Naive B cell (primary cell): ENCODE data around the gene ADAM22. TPM values are rescaled to one million over a fixed set of nuclear protein-coding genes. Genes with fewer than 3 reads are reported as not detected.
A peak's percentile ranks its signal among the peaks of the same experiment; 100 is the strongest.
"Not testable (repeated sequence)": the region's sequence is repeated elsewhere in the genome, so short reads cannot be mapped to it uniquely, and the experiment has no call there.

Source experiments
- ATAC-seq, 2 donors: fragments of 150-1000 bp; cut with Tn5 transposase; 2 replicates each; pipeline ENCODE4 v1.10.0; 2021; ENCODE audit warnings: low read depth in 2 of 2, mild to moderate bottlenecking in 2 of 2, moderate library complexity in 2 of 2
- DNase-seq: peaks from one replicate; pipeline ENCODE4 v3.0.0; 2022
- H3K27ac Mint-ChIP-seq, 6 donors: one replicate each; pipeline ENCODE4 v1.8.0; 2020 to 2022; ENCODE audit warnings: mild to moderate bottlenecking in 6 of 6, mixed read lengths in 6 of 6, moderate library complexity in 5 of 6, inconsistent platforms in 2 of 6
- H3K27me3 Mint-ChIP-seq, 3 donors: one replicate each; pipeline ENCODE4 v1.8.0; 2021 to 2022; ENCODE audit warnings: mixed read lengths in 3 of 3, mild to moderate bottlenecking in 1 of 3
- H3K36me3 Mint-ChIP-seq, 2 donors: one replicate each; pipeline ENCODE4 v1.8.0; 2020 to 2022; ENCODE audit warnings: mixed read lengths in 2 of 2, inconsistent platforms in 1 of 2, mild to moderate bottlenecking in 1 of 2
- H3K4me1 Mint-ChIP-seq, 3 donors: one replicate each; pipeline ENCODE4 v1.8.0; 2020 to 2022; ENCODE audit warnings: mixed read lengths in 3 of 3, inconsistent platforms in 1 of 3, mild to moderate bottlenecking in 1 of 3, moderate library complexity in 1 of 3
- H3K4me3 Mint-ChIP-seq, 8 donors: one replicate each; pipeline ENCODE4 v1.8.0; 2020 to 2022; ENCODE audit warnings: mild to moderate bottlenecking in 8 of 8, mixed read lengths in 8 of 8, moderate library complexity in 8 of 8, inconsistent platforms in 2 of 8
- H3K9me3 Mint-ChIP-seq, 7 donors: one replicate each; pipeline ENCODE4 v1.8.0; 2020 to 2022; ENCODE audit warnings: mixed read lengths in 7 of 7, mild to moderate bottlenecking in 5 of 7, inconsistent platforms in 2 of 7, moderate library complexity in 1 of 7
- polyA plus RNA-seq, 6 donors: library from polyadenylated mRNA; unstranded; fragments of 300-500 nt; fragmentation: Illumina TruSeq; gene quantifications; one replicate each; pipeline ENCODE4 v1.2.3, GENCODE V29; 2021; ENCODE audit warnings: low read depth in 6 of 6

ADAM22 gene
- polyA plus RNA-seq, 6 donors from 2014 or later: 0.05 to 1.6 (median 0.29) TPM; not detected in 1

DNA sequence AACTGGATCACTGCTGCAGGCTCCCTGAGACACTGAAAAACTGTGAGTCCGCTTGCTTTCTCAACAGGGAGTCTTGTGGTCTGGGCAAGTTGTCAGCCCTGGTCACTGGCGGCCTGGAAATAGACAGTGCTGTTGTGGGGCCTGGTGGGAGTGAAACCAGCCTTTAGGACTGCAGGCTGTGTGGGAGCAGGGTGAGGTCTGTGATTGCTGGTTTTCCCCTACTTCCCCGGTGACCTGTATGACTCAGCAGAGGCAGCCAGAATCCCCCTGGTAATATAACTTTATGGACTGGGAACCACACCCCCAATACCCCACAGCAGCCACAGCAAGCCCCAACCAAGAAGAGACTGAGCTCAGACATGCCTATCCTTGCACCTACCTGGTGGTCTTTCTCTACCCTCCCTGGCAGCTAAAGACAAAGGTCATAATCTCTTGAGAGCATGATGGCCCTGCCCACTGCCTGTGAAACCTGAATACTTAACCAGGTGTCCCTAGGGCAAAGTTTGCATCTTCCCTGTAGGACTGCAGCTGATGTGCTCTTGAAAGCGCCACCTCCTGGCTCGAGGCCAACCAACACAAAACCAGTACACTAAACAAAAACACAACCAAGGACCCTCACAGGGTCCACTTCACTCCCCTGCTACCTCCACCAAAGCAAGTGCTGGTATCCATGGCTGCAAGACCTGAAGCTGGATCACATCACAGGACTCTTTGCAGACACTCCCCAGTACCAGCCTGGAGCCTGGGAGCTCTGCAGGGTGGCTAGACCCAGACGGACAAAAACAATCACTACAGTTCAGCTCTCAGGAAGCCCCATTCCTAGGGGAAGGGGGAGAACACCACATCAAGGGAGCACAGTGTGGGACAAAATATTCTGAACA, 7.2 kb upstream of the ADAM22 start:
- Mint-ChIP-seq H3K9me3 (no peaks in the 10 kb centered on the region), H3K36me3 (no peaks in the 10 kb centered on the region), H3K4me1 (peaks cover 0 to 3% (median 0%) of the 10 kb centered on the region in 3 donors), H3K4me3 (no peak overlapping the region), H3K27ac (peak overlapping the region in 1 of 6 donors; percentile 65), H3K27me3 (peaks cover 0 to 4% (median 0%) of the 10 kb centered on the region in 3 donors)
- DNase-seq (no peak), ATAC-seq (no peak)

DNA sequence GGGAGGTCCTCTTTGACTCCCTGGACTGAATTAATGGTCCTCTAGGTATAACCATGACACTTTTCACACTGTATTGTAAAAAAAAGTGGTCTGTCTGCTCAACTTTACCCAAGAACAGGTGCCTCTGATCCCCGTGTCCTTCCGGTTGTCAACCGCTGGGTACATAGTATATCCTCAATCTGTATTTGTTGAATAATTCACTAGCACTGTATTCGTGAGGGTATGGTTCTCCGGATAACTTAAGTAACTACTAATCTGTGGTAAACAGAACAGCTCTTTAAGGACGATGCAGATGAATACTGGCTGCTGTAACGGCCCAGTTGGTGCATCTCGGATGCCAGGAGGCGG, 472 bp upstream of the ADAM22 start:
- peak in 1 of 2 donors; percentile 23 for ATAC-seq
- H3K36me3 Mint-ChIP-seq: no peaks in the 10 kb centered on the region
- H3K27me3 Mint-ChIP-seq: peaks cover 6 to 8% (median 7%) of the 10 kb centered on the region in 3 donors
- peak overlapping the region in 3 of 6 donors; percentile 11 to 59 (median 35) for H3K27ac Mint-ChIP-seq
- H3K4me1 Mint-ChIP-seq: peaks cover 11 to 18% (median 15%) of the 10 kb centered on the region in 3 donors
- no peak for DNase-seq
- H3K9me3 Mint-ChIP-seq: no peaks in the 10 kb centered on the region
- peak overlapping the region; percentile 85 to 98 (median 91) for H3K4me3 Mint-ChIP-seq

GRCh38 chr7:87934699-87935383, 790 bp downstream of the ADAM22 start:
- Mint-ChIP-seq H3K36me3 (no peaks in the 10 kb centered on the region), H3K27me3 (peaks cover 6 to 8% (median 7%) of the 10 kb centered on the region in 3 donors), H3K9me3 (no peaks in the 10 kb centered on the region), H3K4me3 (peak overlapping the region; percentile 85 to 98 (median 91)), H3K27ac (no peak overlapping the region), H3K4me1 (peaks cover 11 to 18% (median 15%) of the 10 kb centered on the region in 3 donors)
- DNase-seq (no peak), ATAC-seq (no peak)

DNA sequence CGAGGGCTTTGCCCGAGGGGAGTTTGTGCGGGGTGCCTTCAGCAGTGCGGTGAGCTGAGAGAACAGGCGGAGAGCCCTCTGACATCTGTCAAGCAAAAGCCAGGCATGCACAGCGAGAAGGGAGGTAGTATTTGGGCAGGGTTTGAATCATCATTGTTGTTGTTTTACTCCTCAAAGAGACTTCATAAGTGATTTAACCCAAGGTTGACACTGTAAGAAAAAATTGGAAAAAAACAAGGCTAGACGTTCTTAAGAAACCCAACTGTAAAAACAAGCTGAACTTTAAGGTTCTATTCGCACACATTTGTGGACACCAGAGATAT, 1.3 kb downstream of the ADAM22 start:
- H3K36me3 Mint-ChIP-seq: no peaks in the 10 kb centered on the region
- H3K4me1 Mint-ChIP-seq: peaks cover 11 to 18% (median 15%) of the 10 kb centered on the region in 3 donors
- ATAC-seq (no peak), DNase-seq (no peak)
- peaks cover 6 to 8% (median 7%) of the 10 kb centered on the region in 3 donors for H3K27me3 Mint-ChIP-seq
- H3K4me3 Mint-ChIP-seq: peak overlapping the region; percentile 73 to 94 (median 86)
- no peak overlapping the region for H3K27ac Mint-ChIP-seq
- no peaks in the 10 kb centered on the region for H3K9me3 Mint-ChIP-seq

GRCh38 chr7:87941138-87941537, 7.1 kb downstream of the ADAM22 start:
- Mint-ChIP-seq H3K27ac (no peak overlapping the region), H3K27me3 (peaks cover 6 to 12% (median 7%) of the 10 kb centered on the region in 3 donors), H3K4me1 (peaks cover 0 to 2% (median 0%) of the 10 kb centered on the region in 3 donors), H3K4me3 (no peak overlapping the region), H3K36me3 (no peaks in the 10 kb centered on the region), H3K9me3 (no peaks in the 10 kb centered on the region)
- ATAC-seq: no peak
- no peak for DNase-seq

DNA sequence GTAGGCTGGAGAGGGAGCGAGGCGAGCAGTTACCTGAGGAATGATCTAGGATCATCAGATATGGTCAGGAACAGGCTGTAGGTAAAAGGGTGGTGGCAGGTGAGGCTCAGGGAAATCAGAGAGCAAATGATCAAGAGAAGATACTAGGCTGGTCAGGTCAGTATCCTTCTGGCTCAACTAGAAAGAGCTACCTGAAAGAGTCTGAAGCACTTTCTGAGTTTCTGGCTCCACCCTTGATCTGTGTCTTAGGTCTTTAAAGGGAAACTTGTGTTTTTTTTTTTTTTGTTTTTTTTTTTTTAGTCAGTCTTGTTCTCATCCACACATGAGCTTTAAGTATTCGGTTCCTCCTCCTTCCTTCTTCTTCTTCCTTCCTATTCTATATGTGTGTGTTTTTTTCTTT, 10.5 kb downstream of the ADAM22 start:
- H3K27ac Mint-ChIP-seq: peak overlapping the region in 1 of 6 donors; percentile 45
- no peak for DNase-seq
- no peaks in the 10 kb centered on the region for H3K36me3 Mint-ChIP-seq
- H3K4me3 Mint-ChIP-seq: no peak overlapping the region
- H3K9me3 Mint-ChIP-seq: no peaks in the 10 kb centered on the region
- peaks cover 0 to 3% (median 0%) of the 10 kb centered on the region in 3 donors for H3K4me1 Mint-ChIP-seq
- no peak for ATAC-seq
- H3K27me3 Mint-ChIP-seq: peaks cover 0 to 3% (median 0%) of the 10 kb centered on the region in 3 donors

DNA sequence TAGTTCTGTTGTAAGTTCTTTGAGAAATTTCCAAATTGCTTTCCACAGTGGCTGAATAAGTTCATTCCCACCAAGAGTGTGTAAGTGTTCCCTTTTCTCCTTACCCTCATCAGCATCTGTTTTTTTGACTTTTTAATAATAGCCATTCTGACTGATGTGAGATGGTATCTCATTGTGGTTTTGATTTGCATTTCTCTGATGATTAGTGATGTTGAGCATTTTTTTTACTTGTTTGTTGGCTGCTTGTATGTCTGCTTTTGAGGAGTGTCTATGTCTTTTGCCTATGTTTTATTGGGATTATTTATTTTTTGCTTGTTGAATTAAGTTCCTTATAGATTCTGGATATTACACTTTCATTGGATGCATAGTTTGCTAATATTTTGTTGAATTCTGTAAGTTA, 11.9 kb downstream of the ADAM22 start:
- H3K9me3 Mint-ChIP-seq, DNase-seq, H3K36me3 Mint-ChIP-seq, ATAC-seq, H3K4me1 Mint-ChIP-seq, H3K27me3 Mint-ChIP-seq, H3K4me3 Mint-ChIP-seq: not testable (repeated sequence)
- H3K27ac Mint-ChIP-seq: peak overlapping the region in 1 of 6 donors; percentile 4

GRCh38 chr7:87948371-87948770, 14.3 kb downstream of the ADAM22 start:
- peaks cover 0 to 2% (median 0%) of the 10 kb centered on the region in 7 donors for H3K9me3 Mint-ChIP-seq
- no peaks in the 10 kb centered on the region for H3K36me3 Mint-ChIP-seq
- H3K27me3 Mint-ChIP-seq: peaks cover 0 to 3% (median 0%) of the 10 kb centered on the region in 3 donors
- no peak overlapping the region for H3K27ac Mint-ChIP-seq
- H3K4me3 Mint-ChIP-seq: no peak overlapping the region
- H3K4me1 Mint-ChIP-seq: peaks cover 0 to 3% (median 0%) of the 10 kb centered on the region in 3 donors
- ATAC-seq (no peak), DNase-seq (no peak)

DNA sequence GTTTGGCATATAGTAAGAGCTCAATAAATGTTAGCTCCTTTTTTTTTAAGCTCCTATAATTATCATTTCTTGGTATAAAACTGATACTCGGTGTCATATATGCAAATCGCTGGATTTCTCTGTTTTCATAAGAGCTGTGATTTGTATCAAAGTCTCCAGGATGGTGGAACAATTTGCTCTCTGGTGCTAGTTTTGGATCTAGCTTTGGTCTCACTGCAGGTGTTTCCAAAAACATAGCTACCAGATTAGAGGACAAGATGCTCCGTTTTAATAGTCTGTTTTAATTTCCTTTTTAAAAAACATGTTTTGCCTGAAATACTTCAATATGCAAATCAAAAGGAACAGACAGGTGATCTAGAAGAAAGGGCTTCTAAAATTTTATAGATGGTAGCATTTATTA, 25.3 kb downstream of the ADAM22 start:
- H3K36me3 Mint-ChIP-seq: peaks cover 0 to 4% of the 10 kb centered on the region in 2 donors
- no peaks in the 10 kb centered on the region for H3K4me1 Mint-ChIP-seq
- DNase-seq (no peak), ATAC-seq (no peak)
- H3K9me3 Mint-ChIP-seq: peaks cover 0 to 4% (median 0%) of the 10 kb centered on the region in 7 donors
- H3K27me3 Mint-ChIP-seq: no peaks in the 10 kb centered on the region
- no peak overlapping the region for H3K4me3 Mint-ChIP-seq
- no peak overlapping the region for H3K27ac Mint-ChIP-seq

DNA sequence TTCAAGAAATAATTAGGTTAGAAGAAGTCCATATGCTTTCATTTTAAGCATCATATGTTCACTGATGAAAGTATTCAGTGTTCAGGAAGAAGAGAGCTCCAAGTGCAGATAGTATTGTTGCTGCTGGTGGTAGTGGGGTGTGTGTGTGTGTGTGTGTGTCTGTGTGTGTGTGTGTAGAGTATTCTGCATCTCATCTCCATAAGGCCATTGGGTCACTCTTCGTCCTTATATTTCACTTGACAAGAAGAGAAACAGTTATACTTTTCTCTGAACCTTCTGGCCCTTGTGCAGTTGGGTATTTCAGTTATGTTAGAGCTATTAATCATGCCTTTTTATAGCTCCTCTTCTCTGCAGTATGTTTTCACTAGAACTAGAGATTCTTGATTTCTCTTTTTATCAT, 26.2 kb downstream of the ADAM22 start:
- ATAC-seq (no peak), DNase-seq (no peak)
- H3K9me3 Mint-ChIP-seq: peaks cover 0 to 4% (median 0%) of the 10 kb centered on the region in 7 donors
- H3K27ac Mint-ChIP-seq: no peak overlapping the region
- no peaks in the 10 kb centered on the region for H3K4me1 Mint-ChIP-seq
- no peak overlapping the region for H3K4me3 Mint-ChIP-seq
- H3K27me3 Mint-ChIP-seq: no peaks in the 10 kb centered on the region
- peaks cover 0 to 4% of the 10 kb centered on the region in 2 donors for H3K36me3 Mint-ChIP-seq

DNA sequence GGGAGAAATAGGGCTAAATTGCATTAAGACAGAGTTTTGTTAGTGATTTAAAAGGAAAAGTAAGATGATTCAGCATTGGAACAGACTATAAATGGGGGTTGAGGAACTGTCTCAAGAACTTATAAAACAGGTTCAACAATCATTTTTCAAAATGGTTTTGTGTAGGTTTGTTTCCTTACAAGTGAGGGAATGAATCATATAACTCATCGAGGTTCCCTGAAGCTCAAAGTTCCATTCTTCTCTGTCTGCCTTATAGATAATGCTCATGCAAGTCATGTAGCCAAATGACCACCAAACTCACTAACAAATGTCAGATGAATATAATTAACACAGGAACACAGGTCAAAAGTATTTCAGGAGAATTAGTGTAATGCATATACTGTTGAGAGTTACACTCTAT, 27.7 kb downstream of the ADAM22 start:
- no peak overlapping the region for H3K4me3 Mint-ChIP-seq
- no peak overlapping the region for H3K27ac Mint-ChIP-seq
- H3K36me3 Mint-ChIP-seq: peaks cover 0 to under 1% of the 10 kb centered on the region in 2 donors
- ATAC-seq: no peak
- no peaks in the 10 kb centered on the region for H3K27me3 Mint-ChIP-seq
- no peaks in the 10 kb centered on the region for H3K4me1 Mint-ChIP-seq
- no peak for DNase-seq
- peaks cover 0 to 5% (median 0%) of the 10 kb centered on the region in 7 donors for H3K9me3 Mint-ChIP-seq

DNA sequence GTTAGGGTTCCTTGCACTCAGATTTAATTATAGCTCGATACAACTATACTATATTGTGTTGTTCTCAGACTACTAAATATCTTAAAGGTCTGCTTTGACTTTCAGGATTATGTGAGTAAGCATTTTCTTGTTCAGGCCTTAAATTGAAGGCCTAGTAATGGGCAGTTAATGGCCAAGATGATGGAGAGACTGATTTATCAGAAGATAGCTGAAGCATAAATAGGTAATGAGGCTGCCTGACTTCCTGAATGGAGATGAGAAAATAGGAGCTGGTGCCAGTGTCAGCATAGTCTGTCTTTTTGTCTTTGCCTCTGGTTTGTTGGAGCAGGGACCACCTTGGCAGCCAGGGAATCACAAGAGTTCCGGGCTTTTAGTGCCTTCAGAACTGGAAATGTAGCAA, 32.2 kb downstream of the ADAM22 start:
- H3K4me3 Mint-ChIP-seq: no peak overlapping the region
- H3K27ac Mint-ChIP-seq: no peak overlapping the region
- peaks cover 0 to 5% (median 0%) of the 10 kb centered on the region in 7 donors for H3K9me3 Mint-ChIP-seq
- ATAC-seq (no peak), DNase-seq (no peak)
- H3K27me3 Mint-ChIP-seq: peaks cover 0 to 4% (median 0%) of the 10 kb centered on the region in 3 donors
- H3K36me3 Mint-ChIP-seq: no peaks in the 10 kb centered on the region
- H3K4me1 Mint-ChIP-seq: no peaks in the 10 kb centered on the region

GRCh38 chr7:87968021-87968420, 34.0 kb downstream of the ADAM22 start:
- peaks cover 0 to 5% (median under 1%) of the 10 kb centered on the region in 7 donors for H3K9me3 Mint-ChIP-seq
- no peak for DNase-seq
- H3K27me3 Mint-ChIP-seq: peaks cover 0 to 4% (median 0%) of the 10 kb centered on the region in 3 donors
- H3K27ac Mint-ChIP-seq: no peak overlapping the region
- H3K4me1 Mint-ChIP-seq: no peaks in the 10 kb centered on the region
- H3K36me3 Mint-ChIP-seq: no peaks in the 10 kb centered on the region
- no peak overlapping the region for H3K4me3 Mint-ChIP-seq
- ATAC-seq: no peak

DNA sequence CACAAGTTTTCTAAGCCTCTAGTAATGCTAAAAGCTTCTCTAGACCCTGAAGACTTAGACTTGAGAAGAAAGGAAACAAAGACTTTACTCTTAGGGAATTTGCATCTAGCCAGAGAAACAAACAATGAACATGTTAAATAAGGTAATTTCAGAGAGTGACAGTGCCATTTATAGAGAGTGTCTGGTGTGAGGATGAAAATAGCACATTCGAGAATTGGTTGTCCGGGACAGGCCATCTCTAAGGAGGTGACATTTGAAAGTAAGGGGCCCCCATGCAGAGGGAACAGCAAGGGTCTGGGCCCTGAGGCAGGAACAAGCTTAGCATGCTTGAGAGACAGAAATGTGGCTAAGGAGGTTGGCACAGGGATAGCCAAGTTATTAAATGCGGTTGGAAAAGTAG, 48.1 kb downstream of the ADAM22 start:
- peak overlapping the region in 1 of 6 donors; percentile 39 for H3K27ac Mint-ChIP-seq
- H3K36me3 Mint-ChIP-seq: no peaks in the 10 kb centered on the region
- no peaks in the 10 kb centered on the region for H3K4me1 Mint-ChIP-seq
- H3K4me3 Mint-ChIP-seq: no peak overlapping the region
- no peak for ATAC-seq
- no peaks in the 10 kb centered on the region for H3K9me3 Mint-ChIP-seq
- no peaks in the 10 kb centered on the region for H3K27me3 Mint-ChIP-seq
- DNase-seq: no peak
